GM19452 (cell line): ENCODE measurements around the gene UPK3BL2.
"Not testable (repeated sequence)": the region's sequence is repeated elsewhere in the genome, so short reads cannot be mapped to it uniquely, and the experiment has no call there.

Experiments
- ATAC-seq: cut with Tn5 transposase; IDR thresholded peaks from one replicate; pipeline ENCODE4 v1.9.1; 2021; ENCODE audit not compliant: unreplicated experiment

UPK3BL2 gene, protein sequence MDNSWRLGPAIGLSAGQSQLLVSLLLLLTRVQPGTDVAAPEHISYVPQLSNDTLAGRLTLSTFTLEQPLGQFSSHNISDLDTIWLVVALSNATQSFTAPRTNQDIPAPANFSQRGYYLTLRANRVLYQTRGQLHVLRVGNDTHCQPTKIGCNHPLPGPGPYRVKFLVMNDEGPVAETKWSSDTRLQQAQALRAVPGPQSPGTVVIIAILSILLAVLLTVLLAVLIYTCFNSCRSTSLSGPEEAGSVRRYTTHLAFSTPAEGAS

DNA sequence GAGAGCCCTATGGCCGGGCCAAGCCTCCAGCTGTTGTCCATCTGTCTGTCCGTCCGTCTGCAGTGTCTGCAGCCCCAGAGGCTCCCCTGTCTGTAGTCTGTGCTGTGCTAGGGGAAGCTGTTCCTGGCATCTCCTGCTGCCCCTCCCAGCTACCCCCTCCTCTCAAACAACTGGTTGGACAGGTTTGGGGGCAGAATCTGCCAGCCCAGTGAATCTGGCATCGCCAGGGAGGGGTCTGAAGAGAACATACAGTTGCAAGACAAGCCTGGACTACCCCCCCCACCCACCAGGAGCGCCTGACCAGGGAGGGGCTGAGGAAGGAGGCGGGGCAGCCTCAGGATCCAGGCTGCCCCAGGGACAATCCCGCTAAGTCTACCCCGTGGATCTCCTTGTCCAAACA is at the start of gene UPK3BL2:
Gene UPK3BL2 (minus strand): TSS at position 101 of the 400 bp plus-strand sequence. CDS start 60 bp downstream, at position 41.
- not testable (repeated sequence) for ATAC-seq

DNA sequence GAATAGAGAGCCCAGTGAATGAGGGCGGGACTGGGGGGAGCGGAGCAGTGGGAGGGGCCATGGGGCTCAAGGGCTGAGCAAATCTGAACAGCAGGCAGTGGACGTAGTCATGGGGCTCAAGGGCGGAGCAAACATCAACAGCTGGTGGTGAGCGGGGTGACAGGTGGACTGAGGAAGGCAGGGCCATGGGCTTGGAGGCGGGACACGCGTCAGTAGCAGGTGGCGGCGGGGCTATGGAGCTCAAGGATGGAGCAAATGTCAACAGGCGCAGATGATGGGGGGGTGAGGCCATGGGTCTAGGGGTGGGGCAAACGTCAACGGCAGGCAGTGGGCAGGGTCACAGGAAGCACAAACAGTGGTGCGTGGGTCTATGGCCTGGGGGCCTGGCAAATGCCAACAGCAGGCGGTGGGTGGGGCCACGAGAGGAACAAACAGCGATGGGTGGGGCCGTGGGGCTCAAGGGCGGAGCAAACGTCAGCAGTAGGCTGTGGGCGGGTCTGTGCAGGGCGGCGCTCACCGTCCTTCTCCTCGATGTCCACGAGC is 49.1 kb upstream of the UPK3BL2 start:
- peak; percentile 47 for ATAC-seq

DNA sequence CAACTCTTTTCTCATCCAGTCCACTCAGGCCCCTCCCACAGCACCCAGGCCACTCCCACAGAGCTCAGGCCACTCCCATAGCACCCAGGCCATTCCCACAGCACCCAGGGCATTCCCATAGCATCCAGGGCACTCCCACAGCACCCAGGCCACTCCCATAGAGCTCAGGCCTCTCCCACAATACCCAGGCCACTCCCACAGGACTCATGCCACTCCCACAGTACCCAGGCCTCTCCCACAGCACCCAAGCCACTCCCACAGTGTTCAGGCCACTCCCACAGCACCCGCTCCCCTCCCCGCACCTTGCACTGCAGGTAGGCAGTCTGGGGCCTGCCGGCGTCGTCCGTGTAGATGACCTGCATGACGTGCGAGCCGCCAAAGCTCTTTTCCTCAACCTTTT is 46.4 kb upstream of the UPK3BL2 start:
- peak; percentile 46 for ATAC-seq

DNA sequence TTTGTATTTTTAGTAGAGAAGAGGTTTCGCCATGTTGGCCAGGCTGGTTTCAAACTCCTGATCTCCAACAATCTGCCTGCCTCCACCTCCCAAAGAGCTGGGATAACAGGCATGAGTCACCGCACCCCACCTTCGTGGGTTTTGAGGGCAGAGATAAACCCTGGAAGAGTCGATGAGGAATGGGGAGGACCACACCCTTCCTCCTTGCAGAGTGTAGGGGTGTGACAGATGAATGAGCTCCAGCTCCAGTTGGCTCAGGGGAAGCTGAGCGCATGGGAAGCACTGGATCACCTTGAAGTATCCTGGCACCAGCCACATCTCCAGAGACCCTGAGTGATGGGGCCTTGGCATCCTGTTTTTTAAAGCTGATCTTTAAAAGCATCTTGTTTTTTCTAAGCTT is 40.0 kb upstream of the UPK3BL2 start:
- not testable (repeated sequence) for ATAC-seq

DNA sequence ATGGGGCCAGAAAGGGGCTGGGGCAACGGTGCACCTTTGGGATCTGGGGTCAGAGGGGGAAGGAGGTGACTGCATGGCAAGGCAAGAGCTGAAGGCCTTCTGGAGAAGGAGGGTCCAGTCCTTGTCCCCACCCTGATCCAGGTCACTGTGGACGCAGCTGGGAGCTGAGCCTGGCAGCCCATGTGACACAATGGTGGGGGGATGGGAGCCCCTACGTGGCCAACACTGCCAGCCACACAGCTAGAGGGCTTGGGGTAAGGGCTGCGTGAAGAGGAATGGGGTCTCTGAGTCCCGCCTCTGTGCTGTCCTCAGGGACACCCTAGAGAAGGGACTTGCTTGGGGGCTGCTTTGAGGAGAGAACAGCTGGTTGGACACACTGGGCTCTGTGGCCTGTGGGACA is 38.2 kb upstream of the UPK3BL2 start:
- not testable (repeated sequence) for ATAC-seq

DNA sequence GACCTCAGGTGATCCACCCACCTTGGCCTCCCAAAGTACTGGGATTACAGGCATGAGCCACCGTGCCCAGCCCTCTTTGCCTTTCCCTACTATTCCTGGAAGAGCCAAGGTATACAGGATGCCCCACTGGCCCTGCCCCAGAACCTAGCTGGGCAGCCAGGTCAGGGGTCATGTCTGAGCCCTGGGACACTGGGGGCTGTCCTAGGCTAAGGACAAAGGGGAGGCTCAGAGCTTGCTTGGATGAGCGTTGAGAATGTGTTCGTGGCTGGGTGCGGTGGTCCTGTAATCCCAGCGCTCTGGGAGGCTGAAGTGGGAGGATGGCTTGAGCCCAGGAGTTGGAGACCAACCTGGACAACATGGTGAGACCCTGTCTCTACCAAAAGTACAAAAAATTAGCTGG is 35.0 kb upstream of the UPK3BL2 start:
- not testable (repeated sequence) for ATAC-seq

DNA sequence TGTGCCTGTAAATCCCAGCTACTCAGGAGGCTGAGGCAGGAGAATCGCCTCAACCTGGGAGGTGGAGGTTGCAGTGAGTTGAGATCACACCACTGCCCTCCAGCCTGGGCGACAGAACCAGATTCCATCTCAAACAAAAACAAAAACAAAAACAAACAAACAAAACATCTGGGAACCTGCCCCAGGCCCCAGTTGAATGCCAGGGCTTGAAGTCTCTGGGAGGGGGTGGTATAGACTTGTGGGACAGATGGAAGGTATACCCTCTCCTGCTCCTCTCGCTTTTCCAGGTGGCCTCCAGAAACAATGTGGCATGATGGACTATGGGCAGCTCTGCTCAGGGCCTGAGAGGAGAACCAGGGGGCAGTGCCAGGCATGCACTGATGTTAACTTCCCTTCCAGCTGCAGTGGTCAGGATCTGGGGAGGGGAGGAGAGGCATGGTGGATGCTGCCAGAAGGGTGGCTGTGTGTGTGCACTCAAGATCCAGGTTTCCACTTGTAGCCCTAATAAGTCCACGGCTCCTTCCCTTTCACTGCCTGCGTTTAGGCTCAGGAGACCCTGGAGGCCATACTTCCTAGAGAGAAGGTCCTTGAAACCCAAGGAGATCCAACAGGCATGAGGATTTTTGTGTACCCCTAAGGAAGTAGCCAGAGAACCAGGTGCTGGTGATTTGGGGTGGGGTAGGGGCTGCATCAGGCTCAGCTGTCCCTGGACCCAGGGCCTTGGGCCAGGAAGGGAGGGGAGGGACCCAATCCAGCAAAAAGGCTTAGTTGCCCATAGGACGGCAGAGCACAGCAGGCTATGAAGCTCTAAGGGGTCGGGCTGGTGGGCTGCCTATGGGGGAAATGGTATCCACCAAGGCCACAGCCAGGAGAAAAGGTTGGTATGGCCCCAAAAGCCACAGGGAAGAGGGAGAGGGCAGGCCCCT is 34.1 kb upstream of the UPK3BL2 start:
- ATAC-seq: not testable (repeated sequence)

DNA sequence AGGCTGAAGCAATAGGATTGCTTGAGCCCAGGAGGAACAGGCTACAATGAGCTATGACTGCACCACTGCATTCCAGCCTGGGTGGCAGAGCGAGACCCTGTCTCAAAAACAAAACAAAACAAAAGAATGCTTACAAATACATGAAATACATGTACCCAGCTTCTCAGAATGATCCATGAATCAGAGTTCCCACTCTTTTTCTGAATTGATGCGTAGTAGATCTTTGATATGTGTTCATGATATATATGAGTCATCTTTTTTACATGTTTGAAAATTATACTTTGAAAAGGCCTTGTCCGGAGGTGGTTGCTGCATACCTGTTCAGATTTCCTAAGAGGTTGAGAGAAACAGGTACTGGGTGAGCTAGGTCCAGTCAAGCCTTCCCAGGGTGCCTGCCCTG is 32.9 kb upstream of the UPK3BL2 start:
- ATAC-seq: not testable (repeated sequence)

DNA sequence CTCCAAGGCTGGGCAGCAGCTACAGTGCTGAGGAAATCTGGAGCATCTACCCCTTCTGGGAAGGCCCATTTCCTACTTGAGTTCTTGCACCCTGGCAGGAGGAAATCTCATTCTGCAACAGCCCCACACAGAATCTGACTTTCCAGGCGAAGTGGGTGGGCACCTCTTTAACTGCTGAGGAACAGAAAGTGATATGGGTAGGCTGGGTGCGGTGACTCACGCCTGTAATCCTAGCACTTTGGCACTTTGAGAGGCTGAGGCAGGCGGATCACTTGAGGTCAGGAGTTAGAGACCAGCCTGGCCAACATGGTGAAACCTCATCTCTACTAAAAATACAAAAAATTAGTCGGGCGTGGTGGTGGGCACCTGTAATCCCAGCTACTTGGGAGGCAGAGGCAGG is 31.1 kb upstream of the UPK3BL2 start:
- not testable (repeated sequence) for ATAC-seq

DNA sequence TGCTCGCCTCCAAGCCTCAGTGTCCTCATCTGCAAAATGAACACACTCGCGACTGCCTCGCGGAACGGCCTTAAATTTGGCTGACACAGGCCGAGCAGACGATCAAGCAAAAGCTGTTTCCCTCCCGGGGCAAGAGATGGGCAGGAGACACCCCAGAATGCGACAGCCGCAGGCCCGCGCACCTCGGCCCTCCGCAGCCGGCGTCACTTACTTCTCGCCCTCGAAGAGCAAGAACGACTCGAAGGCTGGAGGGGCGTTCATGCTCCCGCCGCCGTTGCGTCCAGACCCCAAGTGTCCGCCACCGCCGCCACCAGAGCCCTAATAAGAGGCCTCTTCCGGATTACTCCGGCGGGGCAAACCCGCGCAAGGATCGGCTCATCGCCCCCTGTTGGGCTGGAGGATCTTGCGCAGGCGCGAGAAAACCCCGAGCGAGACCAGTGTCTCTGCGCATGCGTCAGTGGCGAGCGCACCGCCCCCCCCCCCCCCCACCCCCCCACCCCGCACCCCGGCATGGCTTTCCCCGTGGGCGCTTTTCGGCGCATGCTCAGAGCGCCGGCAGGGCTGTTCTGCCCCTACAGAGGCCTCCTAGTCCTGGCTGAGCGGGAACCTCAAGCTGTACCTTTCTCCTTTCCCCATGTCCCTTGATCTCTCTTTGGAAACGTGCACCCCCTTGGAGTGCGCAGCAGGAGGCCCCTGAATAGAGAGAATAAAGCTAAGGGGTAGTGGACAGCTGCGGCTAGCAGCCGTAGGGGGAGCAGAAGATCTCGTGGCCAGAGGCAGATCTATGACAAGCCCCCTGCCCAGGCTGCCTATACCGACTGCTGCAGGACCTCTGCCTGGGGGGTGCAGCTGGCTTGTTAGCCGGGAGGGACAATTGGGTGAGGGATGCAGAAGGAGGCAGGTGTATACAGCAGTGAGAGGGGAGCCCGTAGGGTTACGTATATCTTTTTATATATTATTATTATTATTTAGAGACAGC is 29.1 kb upstream of the UPK3BL2 start, which contains the start of gene POLR2J3:
Gene POLR2J3 (minus strand): TSS at position 323 of the 979 bp plus-strand sequence. CDS start 62 bp downstream, at position 261.
- ATAC-seq: peak; percentile 93

DNA sequence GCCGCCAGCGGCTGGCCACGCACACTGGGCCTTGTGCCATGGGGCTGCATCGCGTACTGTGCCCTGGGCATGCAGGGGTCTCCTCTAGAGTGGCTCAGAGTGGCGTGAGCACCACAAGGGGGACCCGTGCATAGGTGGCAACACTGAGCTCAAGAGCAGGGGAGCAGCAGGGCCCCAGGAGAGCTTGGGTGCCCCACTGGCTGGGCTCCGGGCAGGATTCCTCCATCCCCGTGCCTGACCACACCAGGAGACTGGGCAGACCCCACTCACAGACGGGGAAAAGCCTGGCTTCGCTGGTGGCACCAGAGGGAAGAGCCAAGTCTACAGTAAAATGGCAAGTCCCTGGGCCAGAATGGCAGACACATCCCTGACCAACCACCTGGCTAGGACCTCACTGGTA is 25.1 kb upstream of the UPK3BL2 start:
- not testable (repeated sequence) for ATAC-seq

DNA sequence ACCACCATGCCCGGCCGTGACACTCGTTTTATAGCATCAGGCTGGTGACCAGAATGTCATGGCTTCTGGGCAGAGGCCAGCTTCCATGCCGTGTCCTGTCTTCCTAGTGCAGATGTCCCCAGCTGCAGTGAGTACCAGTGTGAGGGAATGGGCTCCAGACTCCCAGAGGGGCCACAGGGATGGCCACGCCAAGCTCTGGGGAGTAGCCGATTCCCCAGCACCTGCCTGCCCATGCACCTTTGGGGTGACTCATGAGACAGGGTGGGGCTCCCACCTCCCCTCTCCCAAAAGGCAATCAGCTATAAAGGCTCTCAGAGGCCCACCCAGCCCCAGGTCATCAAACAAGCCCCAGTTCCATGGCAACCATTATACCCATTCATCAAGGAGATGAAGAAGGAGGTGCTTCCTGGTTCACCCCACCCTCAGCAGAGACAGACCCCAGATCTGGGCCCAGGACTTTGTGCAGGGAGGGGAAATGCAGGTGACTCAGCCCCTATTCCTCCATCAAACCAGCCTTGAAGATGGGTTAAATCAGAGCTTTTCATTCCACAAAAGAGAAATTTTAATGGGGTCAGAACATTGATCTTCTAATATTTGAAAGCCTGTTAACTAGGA is 7.4 kb upstream of the UPK3BL2 start, which contains the start of gene SPDYE2:
Gene SPDYE2 (plus strand): TSS at position 419 of the 615 bp plus-strand sequence. CDS start 2,030 bp downstream, outside the sequence.
- ATAC-seq: not testable (repeated sequence)

DNA sequence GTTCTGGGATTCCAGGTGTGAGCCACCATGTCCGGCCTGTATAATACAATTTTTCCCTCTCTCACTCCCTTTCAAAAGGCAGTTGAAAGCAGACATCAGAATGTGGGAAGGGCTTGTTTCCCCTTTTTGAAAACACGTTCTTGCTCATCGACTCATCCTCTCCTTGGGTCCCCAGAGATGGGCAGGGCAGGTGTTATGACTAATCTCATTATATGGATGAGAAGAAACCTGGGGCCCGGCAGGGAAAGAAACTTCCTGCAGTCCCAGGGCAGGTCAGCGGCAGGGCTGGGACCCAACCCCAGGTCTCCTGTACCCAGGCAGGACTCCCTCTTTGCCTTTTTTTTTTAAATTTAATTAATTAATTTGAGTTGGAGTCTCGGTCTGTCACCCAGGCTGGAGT is 2.9 kb upstream of the UPK3BL2 start:
- peak; percentile 73 for ATAC-seq

DNA sequence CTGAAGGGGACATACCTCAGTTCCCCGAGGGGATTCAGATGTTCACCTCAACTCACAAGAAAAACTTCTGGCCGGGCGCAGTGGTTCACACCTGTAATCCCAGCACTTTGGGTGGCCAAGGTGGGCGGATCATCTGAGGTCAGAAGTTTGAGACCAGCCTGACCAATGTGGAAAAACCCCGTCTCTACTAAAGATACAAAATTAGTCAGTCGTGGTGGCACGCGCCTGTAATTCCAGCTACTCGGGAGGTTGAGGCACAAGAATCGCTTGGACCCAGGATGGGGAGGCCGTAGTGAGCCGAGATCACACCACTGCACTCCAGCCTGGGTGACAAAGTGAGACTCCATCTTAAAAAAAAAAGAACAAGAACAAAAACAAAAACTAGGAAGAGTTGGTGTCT is 1.8 kb upstream of the UPK3BL2 start:
- ATAC-seq: not testable (repeated sequence)

DNA sequence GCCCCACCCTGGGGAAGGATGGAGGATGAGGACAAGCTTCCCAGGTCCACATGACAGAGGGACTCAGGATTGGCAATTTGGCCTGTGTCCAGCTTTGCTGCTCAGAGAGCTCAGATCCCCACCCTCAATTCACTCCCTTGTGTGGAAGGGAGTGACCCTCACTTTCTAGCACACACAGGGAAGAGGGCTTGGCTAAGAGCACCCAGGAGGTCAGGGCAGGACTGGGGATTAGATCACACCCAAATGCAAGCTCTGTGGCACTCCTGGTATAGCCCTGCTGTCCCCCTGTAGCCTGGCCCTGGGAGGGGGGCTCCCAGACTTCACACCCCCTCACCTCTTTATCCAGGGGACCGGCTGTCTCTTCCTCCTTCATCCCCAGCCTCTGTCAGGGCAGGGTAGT is 876 bp upstream of the UPK3BL2 start:
- not testable (repeated sequence) for ATAC-seq

DNA sequence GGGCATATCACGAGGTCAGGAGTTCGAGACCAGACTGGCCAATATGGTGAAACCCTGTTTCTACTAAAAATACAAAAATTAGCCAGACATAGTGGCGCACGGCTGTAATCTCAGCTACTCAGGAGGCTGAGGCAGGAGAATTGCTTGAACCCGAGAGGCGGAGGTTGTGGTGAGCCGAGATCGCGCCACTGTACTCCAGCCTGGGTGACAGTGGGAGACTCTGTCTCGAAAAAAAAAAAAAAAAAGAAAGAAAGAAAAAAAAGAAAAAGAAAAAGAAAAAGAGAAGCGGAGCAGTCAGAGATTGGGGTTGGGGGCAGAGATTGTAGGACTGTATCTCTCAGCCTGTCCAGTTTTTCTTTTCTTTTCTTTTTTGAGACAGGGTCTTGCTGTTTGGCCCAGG is 725 bp downstream of the UPK3BL2 start:
- ATAC-seq: not testable (repeated sequence)

DNA sequence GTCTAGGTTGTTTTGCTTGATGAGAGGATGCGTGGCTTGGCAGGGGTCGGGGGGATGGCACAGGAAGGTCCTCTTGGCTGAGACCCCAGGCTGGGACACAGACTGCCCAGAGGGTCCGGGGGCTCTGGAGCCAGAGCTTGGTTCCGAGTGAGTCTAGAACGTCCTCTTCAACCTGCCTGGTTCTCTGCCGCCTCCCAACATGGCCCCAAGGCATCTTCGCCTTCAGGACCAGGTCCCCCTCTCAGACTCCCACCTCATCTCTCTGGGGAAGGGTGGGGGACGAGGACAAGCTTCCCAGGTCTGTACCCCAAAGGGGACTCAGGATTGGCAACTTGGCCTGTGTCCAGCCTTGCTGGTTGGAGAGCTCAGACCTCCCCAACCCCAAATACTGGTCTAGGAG is 1.4 kb downstream of the UPK3BL2 start:
- not testable (repeated sequence) for ATAC-seq

DNA sequence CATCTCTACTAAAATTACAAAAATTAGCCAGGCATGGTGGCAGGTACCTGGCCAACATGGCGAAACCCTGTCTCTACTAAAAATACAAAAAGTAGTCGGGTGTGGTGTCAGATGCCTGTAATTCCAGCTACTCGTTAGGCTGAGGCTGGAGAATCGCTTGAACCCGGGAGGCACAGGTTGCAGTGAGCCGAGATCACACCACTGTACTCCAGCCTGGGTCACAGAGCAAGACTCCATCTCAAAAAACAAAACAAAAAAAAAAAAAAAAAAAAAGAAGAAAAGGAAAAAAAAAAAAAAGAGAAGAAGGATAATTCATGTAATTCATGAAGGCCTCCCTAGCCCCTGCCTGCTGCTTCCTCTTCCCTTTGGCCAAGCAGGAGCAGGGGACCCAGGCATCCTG is 2.9 kb downstream of the UPK3BL2 start:
- ATAC-seq: not testable (repeated sequence)

DNA sequence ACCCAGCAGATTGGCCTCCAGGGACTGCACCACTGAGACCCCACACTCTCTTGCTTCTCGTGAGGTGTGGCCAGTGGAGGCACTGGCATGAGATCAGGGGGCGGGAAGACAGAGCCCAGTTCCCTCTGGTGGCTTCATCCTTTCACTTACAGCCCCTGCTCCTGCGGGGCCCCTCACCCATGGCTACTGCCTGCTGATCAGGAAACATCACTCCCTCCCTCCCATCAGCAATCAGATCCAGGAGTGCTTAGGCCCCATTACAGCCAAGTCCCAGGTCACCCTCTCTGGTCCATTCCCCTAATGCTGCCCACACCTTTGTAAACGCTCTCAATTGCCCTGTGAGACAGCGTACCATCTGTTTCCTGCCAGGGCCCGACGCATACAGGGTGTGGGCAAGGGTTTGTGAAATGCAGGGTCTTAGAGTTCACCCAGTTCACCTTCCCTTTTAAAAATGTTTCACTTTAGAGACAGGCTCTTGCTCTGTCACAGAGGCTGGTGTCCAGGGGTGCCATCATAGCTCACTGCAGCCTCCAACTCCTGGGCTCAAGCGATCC is 8.4 kb downstream of the UPK3BL2 start:
- ATAC-seq: not testable (repeated sequence)
